HG02588 (cell line): ENCODE data around the gene EIF3M.

Source experiments
- ATAC-seq: cut with Tn5 transposase; IDR thresholded peaks from one replicate; pipeline ENCODE4 v1.9.1; 2021; ENCODE audit warnings: mild to moderate bottlenecking, moderate library complexity; ENCODE audit not compliant: unreplicated experiment

The EIF3M gene

GRCh38 chr11:32583459-32584271 lies at the start of gene EIF3M:
Gene EIF3M, plus strand, starts transcription at chr11:32583831. Its CDS starts 57 bp downstream, at chr11:32583888.
- peak; percentile 97 for ATAC-seq

DNA sequence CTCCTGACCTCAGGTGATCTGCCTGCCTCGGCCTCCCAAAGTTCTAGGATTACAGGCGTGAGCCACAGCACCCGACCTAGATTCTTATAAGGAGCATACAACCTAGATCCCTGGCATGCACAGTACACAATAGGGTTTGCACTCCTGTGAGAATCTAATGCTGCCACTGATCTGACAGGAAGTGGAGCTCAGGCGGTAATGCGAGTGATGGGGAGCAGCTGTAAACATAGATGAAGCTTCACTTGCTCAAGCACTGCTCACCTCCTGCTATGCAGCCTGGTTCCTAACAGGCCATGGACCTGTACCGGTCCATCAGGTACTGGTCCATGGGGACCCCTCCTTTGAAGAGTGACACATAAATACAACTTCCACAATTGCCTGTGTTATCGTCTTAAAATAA lies 44.8 kb upstream of the EIF3M start:
- no peak for ATAC-seq

DNA sequence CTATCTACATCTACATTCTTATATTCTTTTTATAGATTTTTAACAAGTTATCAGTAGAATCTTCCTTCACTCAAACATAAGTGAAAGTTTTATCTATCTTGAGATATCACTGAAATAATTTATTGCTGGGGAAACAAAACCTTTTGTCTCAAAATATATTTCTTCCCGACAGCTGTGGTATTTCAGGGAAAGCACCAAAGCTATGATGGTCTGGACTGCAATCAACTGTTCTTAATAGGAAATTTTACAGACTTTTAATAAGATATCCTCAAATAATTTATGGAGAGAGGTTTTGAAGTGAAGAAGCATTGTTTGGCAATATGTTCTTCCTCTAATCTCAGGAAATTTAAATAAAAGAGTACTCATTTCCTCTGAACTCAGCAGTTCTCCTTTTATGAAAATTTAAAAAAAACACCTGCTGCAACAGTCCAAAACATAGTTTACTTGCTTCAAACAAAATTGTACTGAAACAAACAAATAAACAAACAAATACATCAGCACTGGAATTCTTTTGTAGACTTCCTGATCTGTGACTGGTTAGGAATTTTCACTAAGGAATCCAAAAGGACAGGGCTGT lies 33.9 kb upstream of the EIF3M start:
- no peak for ATAC-seq

DNA sequence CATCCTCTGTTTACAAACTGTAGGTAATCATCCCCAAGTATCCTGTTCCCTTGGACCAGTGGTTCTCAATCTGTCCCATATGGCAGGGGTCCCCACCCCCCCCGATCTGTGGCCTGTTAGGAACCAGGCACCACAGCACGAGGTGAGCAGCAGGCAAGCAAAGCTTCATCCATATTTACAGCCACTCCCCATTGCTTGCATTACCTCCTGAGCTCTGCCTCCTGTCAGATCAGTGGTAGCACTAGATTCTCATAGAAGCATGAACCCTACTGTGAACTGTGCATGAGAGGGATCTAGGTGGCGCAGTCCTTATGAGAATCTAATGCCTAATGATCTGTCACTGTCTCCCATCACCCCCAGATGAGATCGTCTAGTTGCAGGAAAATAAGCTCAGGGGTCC lies 33.4 kb upstream of the EIF3M start:
- ATAC-seq: no peak

- no peak for ATAC-seq
These were observed 28.5 kb upstream of the EIF3M start for GRCh38 chr11:32555091-32555490.

GRCh38 chr11:32555895-32556294 lies 27.7 kb upstream of the EIF3M start:
- ATAC-seq: no peak

DNA sequence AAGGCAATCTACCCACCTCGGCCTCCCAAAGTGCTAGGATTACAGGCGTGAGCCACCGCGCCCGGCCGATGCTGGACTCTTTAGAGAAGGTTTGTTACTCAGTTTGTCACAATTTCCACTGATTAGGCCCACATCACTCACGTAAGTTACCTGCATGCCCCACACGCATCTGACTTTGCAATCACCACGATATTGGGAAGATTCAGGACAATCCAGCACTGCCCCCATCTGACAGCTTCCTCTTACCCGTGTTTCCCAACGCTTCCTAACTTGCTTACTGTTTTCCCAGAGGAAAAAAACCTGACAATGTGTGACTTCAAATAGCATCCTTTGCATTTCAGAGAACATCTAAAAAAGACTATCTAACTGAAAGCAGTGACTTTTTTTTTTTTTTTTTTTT lies 21.8 kb upstream of the EIF3M start:
- no peak for ATAC-seq

DNA sequence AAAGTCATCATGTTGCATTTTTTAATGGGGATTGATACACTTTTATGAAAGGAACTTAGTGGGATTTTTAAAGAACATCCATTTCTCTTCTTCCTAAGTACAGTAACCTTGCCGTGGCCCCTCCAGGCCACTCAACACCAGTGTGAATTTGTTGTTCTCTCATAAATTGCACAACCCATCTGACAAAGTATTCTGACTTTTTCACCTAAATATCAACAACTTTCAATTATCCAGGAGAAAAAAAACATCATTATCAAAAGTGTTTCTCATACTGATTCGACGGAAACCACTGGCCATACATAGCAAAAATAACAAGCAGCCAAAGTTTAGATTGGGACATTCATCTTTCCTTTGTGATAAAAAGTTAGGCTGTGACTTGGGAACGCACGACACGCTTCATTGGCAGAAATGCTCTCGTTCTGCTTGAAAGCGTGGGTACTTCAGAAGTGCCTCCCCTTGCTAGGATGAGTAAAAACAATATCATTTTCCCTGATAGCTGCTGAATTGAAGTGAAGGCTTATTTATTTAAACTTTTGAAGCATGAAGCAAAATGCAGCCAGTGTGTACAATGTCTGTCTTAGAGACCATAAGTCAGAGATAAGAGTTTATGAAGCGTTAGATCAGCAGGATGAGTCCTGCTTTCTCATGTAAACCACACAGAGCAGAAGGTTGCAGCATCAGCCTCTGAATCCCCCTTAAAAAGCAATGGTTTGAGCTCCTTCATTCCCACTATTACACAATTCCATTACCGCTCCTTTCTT lies 20.6 kb upstream of the EIF3M start:
- ATAC-seq: no peak

DNA sequence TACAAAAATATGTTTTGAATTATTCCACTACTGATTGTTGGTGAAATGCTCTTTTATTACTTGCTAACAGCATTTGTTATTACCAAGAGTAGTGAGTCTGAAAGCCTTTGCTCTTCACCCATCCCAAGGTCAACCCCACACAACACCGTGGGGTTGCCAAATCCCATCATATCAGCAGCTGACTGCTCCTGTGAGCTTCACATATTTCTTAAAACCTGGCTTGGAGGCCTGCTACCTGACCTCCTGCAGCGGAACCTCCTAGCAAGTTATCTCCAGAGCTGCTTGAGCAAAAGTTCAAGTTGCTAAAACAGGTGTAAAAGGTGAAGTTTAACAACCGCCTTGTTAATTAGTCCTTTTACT lies 20.1 kb upstream of the EIF3M start:
- ATAC-seq: no peak

- ATAC-seq: no peak
These were observed 17.1 kb upstream of the EIF3M start for GRCh38 chr11:32566517-32566916.

DNA sequence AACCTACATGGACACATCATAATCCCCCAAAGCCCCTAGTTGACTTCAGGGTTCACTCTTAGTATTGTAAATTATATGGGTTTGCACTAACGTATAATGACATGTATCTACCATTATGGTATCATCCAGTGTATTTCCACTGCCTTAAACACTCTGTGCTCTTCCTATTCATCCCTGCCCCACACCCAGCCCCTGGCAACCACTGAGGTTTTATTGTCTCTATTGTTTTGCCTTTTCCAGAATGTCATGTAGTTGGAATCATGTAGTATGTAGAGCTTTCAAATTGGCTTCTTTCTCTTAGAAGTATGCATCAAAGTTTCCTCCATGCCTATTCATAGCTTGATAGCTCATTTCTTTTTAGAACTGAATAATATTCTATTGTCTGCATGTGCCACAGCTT lies 16.5 kb upstream of the EIF3M start:
- no peak for ATAC-seq

DNA sequence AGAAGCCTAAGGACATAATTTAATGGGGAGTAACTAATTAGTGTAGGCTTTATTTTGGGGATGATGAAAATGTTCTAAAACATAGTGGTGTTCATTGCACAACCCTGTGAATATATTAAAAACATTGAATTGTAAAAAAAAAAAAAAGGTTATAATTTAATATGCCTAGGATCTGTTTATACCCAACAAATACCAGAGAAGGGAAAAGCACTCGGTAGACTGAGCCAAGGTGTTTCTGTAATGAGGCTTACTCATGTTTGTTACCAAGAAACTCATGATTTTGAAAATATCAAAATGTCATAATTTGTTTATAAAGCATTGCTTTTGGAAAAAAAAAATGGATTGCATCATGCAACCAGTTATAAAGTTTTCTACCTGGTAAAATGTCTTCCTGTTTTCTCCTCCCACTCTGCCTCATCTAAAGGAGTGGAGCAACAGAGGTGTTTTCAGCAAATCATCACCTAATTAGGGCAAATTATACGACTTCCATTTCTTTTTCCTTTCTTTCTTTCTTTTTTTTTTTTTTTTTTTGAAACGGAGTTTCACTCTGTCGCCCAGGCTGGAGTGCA lies 14.2 kb upstream of the EIF3M start:
- ATAC-seq: no peak

- ATAC-seq: no peak
These were observed 12.6 kb upstream of the EIF3M start for GRCh38 chr11:32571039-32571438.

DNA sequence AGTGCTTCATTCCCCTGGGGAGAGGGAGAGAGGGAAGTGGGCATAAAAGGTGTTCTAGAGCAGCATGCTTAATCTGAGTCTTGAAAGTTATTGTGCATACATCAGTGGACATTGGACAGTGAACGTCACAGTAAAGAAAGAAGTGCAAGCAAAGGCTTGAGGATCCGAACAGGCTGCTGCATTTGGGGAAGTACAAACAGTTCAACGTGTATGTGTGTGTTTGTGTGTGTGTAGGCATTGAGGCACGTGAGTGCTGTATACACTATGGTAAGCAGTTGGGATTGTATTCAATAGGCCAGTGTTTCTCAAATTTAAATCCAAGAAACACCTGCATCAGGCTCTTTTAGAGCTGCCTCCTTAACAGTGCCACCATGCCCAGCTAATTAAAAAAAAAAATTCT lies 10.4 kb upstream of the EIF3M start:
- ATAC-seq: no peak

GRCh38 chr11:32574421-32574820 lies 9.2 kb upstream of the EIF3M start:
- no peak for ATAC-seq

DNA sequence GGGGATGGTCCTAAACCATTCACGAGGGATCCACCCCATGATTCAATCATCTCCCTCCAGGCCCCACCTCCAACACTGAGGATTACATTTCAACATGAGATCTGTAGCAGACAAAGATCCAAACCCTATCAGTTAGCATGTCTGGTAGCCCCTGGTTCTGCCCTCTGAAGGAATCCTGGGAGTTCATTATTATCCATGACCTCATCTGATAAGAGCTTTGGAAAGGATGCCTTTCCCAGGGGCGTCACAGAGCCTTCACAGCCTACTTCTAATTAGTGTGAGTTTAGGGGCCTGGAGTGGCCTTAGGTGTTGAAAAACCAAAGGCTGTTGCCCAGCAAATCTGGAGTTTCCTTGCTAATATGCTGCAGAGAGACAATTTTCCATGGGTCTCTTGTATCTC lies 8.6 kb upstream of the EIF3M start:
- ATAC-seq: no peak

DNA sequence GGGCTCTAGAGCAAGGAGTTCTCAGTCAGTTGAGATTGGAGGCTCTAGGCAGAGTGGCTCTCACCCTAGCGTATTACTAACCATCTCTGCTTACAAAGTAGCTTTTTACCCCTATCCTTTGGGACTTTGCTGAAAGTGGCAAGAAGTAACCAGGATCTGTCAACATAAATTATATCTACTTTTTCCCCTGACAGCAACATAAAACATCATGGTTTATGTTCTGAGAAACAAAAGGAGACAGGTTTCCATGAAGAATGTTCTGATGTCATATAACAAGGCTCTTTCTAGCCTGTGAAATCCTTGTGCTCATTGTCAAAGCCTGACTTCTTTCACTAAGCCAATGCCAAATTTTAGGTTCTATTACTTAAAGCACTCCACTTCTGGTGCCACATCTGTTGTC lies 7.2 kb upstream of the EIF3M start:
- no peak for ATAC-seq

GRCh38 chr11:32580967-32581366 lies 2.7 kb upstream of the EIF3M start:
- ATAC-seq: no peak

DNA sequence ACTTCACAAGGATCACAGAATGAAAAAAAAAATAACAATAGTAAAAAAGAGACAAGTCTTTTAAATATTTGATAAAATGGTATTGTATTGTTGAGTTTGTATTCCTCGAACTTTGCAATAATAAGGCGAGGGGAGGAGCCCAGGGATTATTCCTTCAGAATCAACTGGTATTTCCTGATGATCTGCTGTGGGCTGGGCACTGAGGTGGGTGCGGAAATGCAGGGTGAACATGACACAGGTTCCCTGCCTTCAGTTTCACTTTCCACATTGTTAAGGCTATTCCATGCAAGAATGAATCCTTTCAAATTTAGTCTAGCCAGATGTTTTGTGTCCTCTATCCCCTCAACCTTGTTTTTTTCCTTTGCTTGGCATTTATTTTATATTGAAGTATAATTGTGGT lies 2.1 kb upstream of the EIF3M start:
- ATAC-seq: no peak

GRCh38 chr11:32584921-32585320 lies 1.3 kb downstream of the EIF3M start:
- no peak for ATAC-seq

DNA sequence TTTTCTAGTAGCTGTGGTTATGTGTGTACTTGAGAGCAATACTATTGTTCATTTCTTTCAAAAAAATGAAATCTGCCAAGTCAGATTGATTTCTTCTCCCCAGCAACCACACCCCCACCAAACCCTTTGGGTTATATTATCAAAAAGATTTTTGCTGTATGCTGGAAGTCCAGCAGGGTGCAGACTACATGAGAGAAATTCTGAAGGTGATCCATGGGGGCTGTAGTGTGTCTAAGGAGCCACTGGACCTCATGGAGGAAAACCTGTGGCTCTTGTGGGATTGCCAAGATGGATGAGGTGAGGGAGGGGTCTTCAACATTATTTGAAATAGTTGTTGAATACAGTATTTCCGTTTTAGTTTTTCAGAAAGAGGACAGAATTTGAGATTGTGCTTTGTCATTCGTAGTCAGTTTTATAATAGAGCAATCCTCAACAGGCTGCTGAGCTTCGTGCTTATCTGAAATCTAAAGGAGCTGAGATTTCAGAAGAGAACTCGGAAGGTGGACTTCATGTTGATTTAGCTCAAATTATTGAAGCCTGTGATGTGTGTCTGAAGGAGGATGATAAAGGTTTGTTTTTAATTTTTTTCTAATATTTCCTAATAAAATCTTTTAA lies 3.1 kb downstream of the EIF3M start:
- no peak for ATAC-seq
